HG02571 (cell line): Measurements from ENCODE around the gene HMGB1.

Source experiments
- ATAC-seq: cut with Tn5 transposase; IDR thresholded peaks from one replicate; pipeline ENCODE4 v1.9.1; 2021; ENCODE audit warnings: mild to moderate bottlenecking, moderate library complexity; ENCODE audit not compliant: unreplicated experiment

The HMGB1 gene

GRCh38 chr13:30435911-30436451 lies 29.8 kb downstream of the HMGB1 start:
- ATAC-seq: no peak

- ATAC-seq: no peak
Observed at GRCh38 chr13:30431269-30431940, 34.3 kb downstream of the HMGB1 start.

- ATAC-seq: peak; percentile 60
Observed at GRCh38 chr13:30429721-30430694, 35.7 kb downstream of the HMGB1 start.

- ATAC-seq: no peak
Observed at GRCh38 chr13:30429235-30429634, 36.5 kb downstream of the HMGB1 start.

- ATAC-seq: no peak
Observed at GRCh38 chr13:30423891-30424290, 41.8 kb downstream of the HMGB1 start.

GRCh38 chr13:30422054-30422839 lies 43.5 kb downstream of the HMGB1 start, which contains the start of gene UBE2L5:
Gene UBE2L5, plus strand, starts transcription at chr13:30422493. Its CDS starts 5,498 bp downstream, at chr13:30427991.
- ATAC-seq: peak; percentile 77

GRCh38 chr13:30421093-30422053 lies 44.4 kb downstream of the HMGB1 start:
- peak; percentile 48 for ATAC-seq

- no peak for ATAC-seq
Observed at GRCh38 chr13:30418717-30419459, 46.8 kb downstream of the HMGB1 start.

- no peak for ATAC-seq
Observed at GRCh38 chr13:30418075-30418716, 47.5 kb downstream of the HMGB1 start.

GRCh38 chr13:30416471-30416870 lies 49.3 kb downstream of the HMGB1 start:
- no peak for ATAC-seq

GRCh38 chr13:30415430-30416030 lies 50.2 kb downstream of the HMGB1 start:
- peak; percentile 66 for ATAC-seq

GRCh38 chr13:30413842-30414241 lies 51.9 kb downstream of the HMGB1 start:
- no peak for ATAC-seq

- ATAC-seq: no peak
Observed at GRCh38 chr13:30412346-30412745, 53.4 kb downstream of the HMGB1 start.

- no peak for ATAC-seq
Observed at GRCh38 chr13:30410705-30411125, 55.0 kb downstream of the HMGB1 start.

GRCh38 chr13:30409886-30410704 lies 55.6 kb downstream of the HMGB1 start:
- ATAC-seq: no peak

GRCh38 chr13:30408319-30409101 lies 57.2 kb downstream of the HMGB1 start:
- ATAC-seq: peak; percentile 74
